Thyroid gland (tissue), 4 donors: ENCODE data around the gene VAT1L. TPM values are rescaled to one million over a fixed set of nuclear protein-coding genes. Genes with fewer than 3 reads are reported as not detected.

Experiments used
- DNase-seq, 2 donors: peaks; one replicate each; pipeline ENCODE4 v3.0.0-alpha.2; 2019
- H3K27ac ChIP-seq, 3 donors: fragments of 200-600 bp; sonication (generic); 1 replicate in 2 of 3; 2 replicates in 1 of 3; pipeline ENCODE4 v1.5.1; 2016 to 2019; ENCODE audit warnings: mild to moderate bottlenecking in 1 of 3, moderate library complexity in 1 of 3
- H3K27me3 ChIP-seq: fragments of 200-600 bp; sonication (generic); one replicate; pipeline ENCODE4 v1.5.1; 2019
- H3K36me3 ChIP-seq, 2 donors: fragments of 200-600 bp; sonication (generic); one replicate each; pipeline ENCODE4 v1.5.1; 2016 to 2019
- H3K4me1 ChIP-seq, 2 donors: fragments of 200-600 bp; sonication (generic); one replicate each; pipeline ENCODE4 v1.5.1; 2017 to 2019
- H3K4me3 ChIP-seq, 3 donors: fragments of 200-600 bp; sonication (generic); replicated peaks in 1 of 3; 1 replicate in 2 of 3; 2 replicates in 1 of 3; pipeline ENCODE4 v1.5.1; 2016; ENCODE audit warnings: mild to moderate bottlenecking in 1 of 3
- H3K9me3 ChIP-seq: fragments of 200-600 bp; sonication (generic); one replicate; pipeline ENCODE4 v1.5.1; 2017
- POLR2A ChIP-seq, 2 donors: fragments of 450-650 bp; IDR thresholded peaks; one replicate each; pipeline ENCODE4 v1.6.1; 2017; ENCODE audit warnings: antibody characterized with exemption in 2 of 2, mild to moderate bottlenecking in 2 of 2, moderate library complexity in 1 of 2
- WGBS, 2 donors: methylation state at CpG; one replicate each; pipeline ENCODE4 v1.1.5; 2017; 5-methylcytosine and 5-hydroxymethylcytosine counted together
- intact Hi-C: fragments of 100-400 bp; cut with DNase I; formaldehyde crosslinking; loops from one replicate; pipeline ENCODE4 v1.15.1; 2023
- total RNA-seq, 4 donors: library from RNA; depleted of rRNA; stranded (reverse); fragments of >200 nt; gene quantifications; one replicate each; pipeline ENCODE4 v1.2.3, GENCODE V29; 2016
- TF ChIP-seq, protein P1 (sequence below), 6 experiments: fragments of 200-600 bp in 3 of 6; fragments of 450-650 bp in 3 of 6; sonication (generic) in 3 of 6; IDR thresholded peaks; one replicate each; pipeline ENCODE4 v1.5.1; 2016 to 2019; ENCODE audit warnings: antibody characterized with exemption in 6 of 6, mild to moderate bottlenecking in 2 of 6, inconsistent platforms in 1 of 6, moderate library complexity in 1 of 6

The VAT1L gene
- total RNA-seq, 4 donors from 2014 or later = 1.9 to 29.7 (median 9.2) TPM

DNA sequence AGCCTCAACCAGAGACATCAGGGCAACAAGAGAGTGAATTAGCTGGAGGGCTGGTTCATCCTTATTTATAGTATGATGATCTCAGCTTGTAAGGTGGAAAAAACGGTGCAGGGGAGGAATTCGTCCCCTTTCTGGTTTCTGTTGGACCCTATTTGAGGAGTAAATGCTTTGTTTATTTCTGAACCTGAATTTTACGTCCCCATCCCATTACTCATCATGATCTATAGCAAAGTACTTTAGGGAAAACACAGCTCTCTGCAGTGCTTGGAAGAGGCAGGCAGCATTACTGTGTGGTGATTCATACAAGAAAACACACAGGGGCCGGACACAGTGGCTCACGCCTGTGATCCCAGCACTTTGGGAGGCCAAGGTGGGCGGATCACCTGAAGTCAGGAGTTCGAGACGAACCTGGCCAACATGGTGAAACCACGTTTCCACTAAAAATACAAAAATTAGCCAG is 8.0 kb upstream of the VAT1L start:
- TF ChIP-seq, protein P1, sequence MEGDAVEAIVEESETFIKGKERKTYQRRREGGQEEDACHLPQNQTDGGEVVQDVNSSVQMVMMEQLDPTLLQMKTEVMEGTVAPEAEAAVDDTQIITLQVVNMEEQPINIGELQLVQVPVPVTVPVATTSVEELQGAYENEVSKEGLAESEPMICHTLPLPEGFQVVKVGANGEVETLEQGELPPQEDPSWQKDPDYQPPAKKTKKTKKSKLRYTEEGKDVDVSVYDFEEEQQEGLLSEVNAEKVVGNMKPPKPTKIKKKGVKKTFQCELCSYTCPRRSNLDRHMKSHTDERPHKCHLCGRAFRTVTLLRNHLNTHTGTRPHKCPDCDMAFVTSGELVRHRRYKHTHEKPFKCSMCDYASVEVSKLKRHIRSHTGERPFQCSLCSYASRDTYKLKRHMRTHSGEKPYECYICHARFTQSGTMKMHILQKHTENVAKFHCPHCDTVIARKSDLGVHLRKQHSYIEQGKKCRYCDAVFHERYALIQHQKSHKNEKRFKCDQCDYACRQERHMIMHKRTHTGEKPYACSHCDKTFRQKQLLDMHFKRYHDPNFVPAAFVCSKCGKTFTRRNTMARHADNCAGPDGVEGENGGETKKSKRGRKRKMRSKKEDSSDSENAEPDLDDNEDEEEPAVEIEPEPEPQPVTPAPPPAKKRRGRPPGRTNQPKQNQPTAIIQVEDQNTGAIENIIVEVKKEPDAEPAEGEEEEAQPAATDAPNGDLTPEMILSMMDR (IDR thresholded peaks at IDR 0.05) = no peak
- no peak for TF ChIP-seq POLR2A (IDR thresholded peaks at IDR 0.05)
- intact Hi-C loops = loop anchor here (10.0 kb wide), 2 partner anchors 56 to 194 kb away; partner anchors contain the start of gene NUDT7
- no peak for DNase-seq
- Histone ChIP-seq H3K4me1 (no peaks in the 10 kb centered on the region), H3K9me3 (no peaks in the 10 kb centered on the region), H3K4me3 (no peak overlapping the region), H3K36me3 (no peaks in the 10 kb centered on the region), H3K27ac (no peak overlapping the region), H3K27me3 (no peaks in the 10 kb centered on the region)
- WGBS, 2 donors = 69 to 82% methylated on average over 9 of the region's 9 CpGs

DNA sequence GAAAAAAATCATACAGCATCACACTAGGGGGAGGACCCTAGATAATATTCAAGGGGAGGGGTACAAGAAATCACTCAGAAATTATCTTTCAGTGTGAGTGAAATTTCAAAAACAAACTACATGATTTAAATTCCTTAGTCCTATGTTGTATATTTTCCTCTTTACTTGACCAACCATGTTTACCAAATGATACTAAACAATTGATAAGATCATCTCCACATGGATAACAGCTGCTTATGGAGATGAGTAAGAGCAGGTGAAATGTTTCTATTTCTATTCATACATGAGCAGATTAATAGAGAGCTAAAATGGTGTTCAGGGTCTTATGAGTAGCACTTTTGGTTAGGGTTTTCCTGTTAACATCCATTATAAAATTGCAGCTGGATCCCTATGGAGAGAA is 7.3 kb upstream of the VAT1L start:
- no peak for DNase-seq
- TF ChIP-seq, protein P1 (IDR thresholded peaks at IDR 0.05) = no peak
- no peak for TF ChIP-seq POLR2A (IDR thresholded peaks at IDR 0.05)
- Histone ChIP-seq H3K36me3 (no peaks in the 10 kb centered on the region), H3K9me3 (no peaks in the 10 kb centered on the region), H3K27me3 (no peaks in the 10 kb centered on the region), H3K4me1 (no peaks in the 10 kb centered on the region), H3K4me3 (no peak overlapping the region), H3K27ac (no peak overlapping the region)
- intact Hi-C loops = loop anchor here (10.0 kb wide), 2 partner anchors 56 to 194 kb away; partner anchors contain the start of gene NUDT7

DNA sequence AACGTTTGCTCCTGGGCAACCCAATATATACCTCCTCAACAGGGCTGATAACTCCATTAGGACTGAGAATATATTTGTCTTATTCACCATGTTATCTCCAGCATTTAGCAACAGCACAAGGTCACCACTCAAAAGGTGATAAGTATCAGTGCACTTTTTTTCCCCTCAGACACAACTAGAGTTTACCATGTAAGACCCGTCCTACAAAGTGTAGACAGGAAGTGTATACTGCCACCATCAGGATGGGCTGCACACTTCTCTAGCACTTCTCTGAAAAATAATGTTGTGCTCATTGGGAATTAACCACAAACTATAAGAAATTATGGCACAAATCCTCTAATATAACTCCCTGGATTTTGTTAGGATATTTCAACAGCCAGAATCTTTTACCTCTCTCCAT is 5.7 kb upstream of the VAT1L start:
- no peaks in the 10 kb centered on the region for H3K9me3 ChIP-seq
- TF ChIP-seq POLR2A (IDR thresholded peaks at IDR 0.05) = no peak
- TF ChIP-seq, protein P1 (IDR thresholded peaks at IDR 0.05) = peak in 4 of 6 experiments; percentile 50 to 74 (median 64)
- no peak overlapping the region for H3K4me3 ChIP-seq
- H3K4me1 ChIP-seq = no peaks in the 10 kb centered on the region
- no peak overlapping the region for H3K27ac ChIP-seq
- intact Hi-C loops = loop anchor here (10.0 kb wide), 2 partner anchors 58 to 192 kb away; partner anchors contain the start of gene NUDT7
- H3K36me3 ChIP-seq = no peaks in the 10 kb centered on the region
- no peaks in the 10 kb centered on the region for H3K27me3 ChIP-seq
- 27 to 40% methylated on average over 2 of the region's 2 CpGs for WGBS, 2 donors
- peak; percentile 23 to 25 for DNase-seq

DNA sequence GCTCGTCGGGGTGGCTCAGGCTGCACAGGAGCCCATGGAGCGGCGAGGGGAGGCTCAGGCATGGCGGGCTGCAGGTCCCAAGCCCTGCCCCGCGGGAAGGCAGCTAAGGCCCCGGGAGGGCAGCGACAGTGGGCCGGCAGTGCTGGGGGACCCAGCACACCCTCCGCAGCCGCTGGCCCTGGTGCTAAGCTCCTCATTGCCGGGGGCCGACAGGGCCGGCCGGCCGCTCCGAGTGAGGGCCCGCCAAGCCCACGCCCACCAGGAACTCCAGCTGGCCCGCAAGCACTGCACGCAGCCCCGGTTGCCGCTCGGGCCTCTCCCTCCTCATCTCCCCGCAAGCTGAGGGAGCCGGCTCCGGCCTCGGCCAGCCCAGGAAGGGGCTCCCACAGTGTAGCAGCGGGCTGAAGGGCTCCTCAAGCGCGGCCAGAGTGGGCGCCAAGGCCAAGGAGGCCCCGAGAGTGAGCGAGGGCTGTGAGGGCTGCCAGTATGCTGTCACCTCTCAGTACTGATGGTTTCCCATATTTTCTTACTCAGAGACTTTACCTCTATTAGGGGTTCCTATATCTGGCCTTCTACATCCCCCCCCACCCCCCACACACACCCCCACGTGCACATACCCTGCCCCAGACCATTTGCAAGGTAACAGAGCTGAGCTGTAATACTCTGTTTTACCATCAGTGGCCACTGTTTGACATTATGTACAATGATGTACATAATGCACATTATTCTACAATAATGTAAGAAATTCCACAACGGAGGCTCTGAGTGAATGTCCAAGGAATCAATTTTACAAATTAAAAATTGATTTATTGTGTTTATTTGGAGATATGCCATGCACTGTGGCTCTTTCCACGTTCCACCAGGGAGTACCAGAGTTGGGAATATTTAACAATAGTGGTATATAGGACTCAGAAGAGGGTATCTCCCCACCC is 3.7 kb upstream of the VAT1L start:
- Histone ChIP-seq H3K4me1 (peaks cover 0 to 13% of the 10 kb centered on the region in 2 donors), H3K27ac (no peak overlapping the region), H3K4me3 (no peak overlapping the region), H3K27me3 (no peaks in the 10 kb centered on the region), H3K9me3 (no peaks in the 10 kb centered on the region), H3K36me3 (no peaks in the 10 kb centered on the region)
- 86 to 88% methylated on average over 21 to 28 of the region's 38 CpGs for WGBS, 2 donors
- no peak for DNase-seq
- intact Hi-C loops = loop anchor here (10.0 kb wide), 2 partner anchors 60 to 190 kb away; partner anchors contain the start of gene NUDT7
- TF ChIP-seq POLR2A (IDR thresholded peaks at IDR 0.05) = no peak
- TF ChIP-seq, protein P1 (IDR thresholded peaks at IDR 0.05) = peak in 2 of 6 experiments; percentile 18 to 30

DNA sequence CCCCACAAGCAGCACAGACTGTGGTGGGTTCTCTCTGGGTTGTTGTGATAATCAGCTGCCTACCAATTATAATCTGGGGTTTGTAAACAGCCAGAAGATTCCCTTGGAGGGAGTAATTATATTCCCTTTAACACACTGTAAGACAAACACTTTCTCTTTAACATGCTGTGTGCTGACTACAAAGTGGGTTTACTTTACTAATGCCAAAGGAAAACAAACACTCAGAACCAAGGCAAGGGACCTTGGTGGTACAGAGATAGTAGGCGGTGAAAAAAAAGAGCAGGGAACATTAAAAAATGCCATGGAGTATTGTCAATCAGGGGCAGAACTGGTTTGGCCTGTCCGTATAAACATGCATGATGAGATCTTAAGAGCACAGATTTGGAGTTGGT is 3.0 kb upstream of the VAT1L start:
- Histone ChIP-seq H3K4me3 (no peak overlapping the region), H3K4me1 (peaks cover 0 to 15% of the 10 kb centered on the region in 2 donors), H3K36me3 (no peaks in the 10 kb centered on the region), H3K9me3 (no peaks in the 10 kb centered on the region), H3K27me3 (no peaks in the 10 kb centered on the region), H3K27ac (no peak overlapping the region)
- DNase-seq = no peak
- 70 to 87% methylated on average over 2 of the region's 2 CpGs for WGBS, 2 donors
- intact Hi-C loops = loop anchor here (10.0 kb wide), 2 partner anchors 61 to 189 kb away; partner anchors contain the start of gene NUDT7
- TF ChIP-seq, protein P1 (IDR thresholded peaks at IDR 0.05) = no peak
- no peak for TF ChIP-seq POLR2A (IDR thresholded peaks at IDR 0.05)
